ENCODE data around the gene AIP. TPM values are rescaled to one million over a fixed set of nuclear protein-coding genes. Genes with fewer than 3 reads are reported as not detected.
A peak's percentile ranks its signal among the peaks of the same experiment; 100 is the strongest.

Gene AIP
- total RNA-seq = 48.7 and 50.1 TPM in 2 replicates
- long read RNA-seq, transcript AIP-201 (6 exons, 1,221 nt) = major isoform, 30 of 34 reads
- long read RNA-seq, partial matches to known transcripts = 1 of 34 reads
- long read RNA-seq, other reads (novel, unspliced or antisense) = 3 of 34 reads

GRCh38 chr11:67482827-67483798 lies at the start of gene AIP:
TSS of gene AIP (plus strand) at chr11:67483026. CDS start at chr11:67483159, 133 bp downstream.
- peak; percentile 97 for DNase-seq (ENCODE audit: low read depth, low spot score)
- Mint-ChIP-seq H3K4me3 (peak within 1 kb of the TSS; percentile 91), H3K4me1 (peaks cover 37% of the 10 kb centered on the region), H3K36me3 (ENCODE audit: low read depth) (peaks cover 7% of the 10 kb centered on the region), H3K27ac (ENCODE audit: unreplicated experiment) (peak within 1 kb of the TSS; percentile 98), H3K9me3 (peaks cover 6% of the 10 kb centered on the region), H3K27me3 (ENCODE audit: low read depth) (peaks cover 3% of the 10 kb centered on the region)
- TF ChIP-seq CTCF (conservative IDR thresholded peaks at IDR 0.05) = peak; percentile 30

GRCh38 chr11:67433536-67434394 lies 49.1 kb upstream of the AIP start:
- TF ChIP-seq CTCF (conservative IDR thresholded peaks at IDR 0.05) = no peak
- H3K4me3 Mint-ChIP-seq = peak overlapping the region; percentile 49
- no peaks in the 10 kb centered on the region for H3K36me3 Mint-ChIP-seq (ENCODE audit: low read depth)
- H3K9me3 Mint-ChIP-seq = no peaks in the 10 kb centered on the region
- no peaks in the 10 kb centered on the region for H3K4me1 Mint-ChIP-seq
- H3K27ac Mint-ChIP-seq (ENCODE audit: unreplicated experiment) = no peak overlapping the region
- DNase-seq (ENCODE audit: low read depth, low spot score) = no peak
- no peaks in the 10 kb centered on the region for H3K27me3 Mint-ChIP-seq (ENCODE audit: low read depth)

GRCh38 chr11:67434395-67434881 lies 48.4 kb upstream of the AIP start:
- DNase-seq (ENCODE audit: low read depth, low spot score) = no peak
- Mint-ChIP-seq H3K27ac (ENCODE audit: unreplicated experiment) (no peak overlapping the region), H3K27me3 (ENCODE audit: low read depth) (no peaks in the 10 kb centered on the region), H3K9me3 (no peaks in the 10 kb centered on the region), H3K4me1 (no peaks in the 10 kb centered on the region), H3K4me3 (no peak overlapping the region), H3K36me3 (ENCODE audit: low read depth) (peaks cover 1% of the 10 kb centered on the region)
- TF ChIP-seq CTCF (conservative IDR thresholded peaks at IDR 0.05) = no peak

GRCh38 chr11:67435031-67435726 lies 47.6 kb upstream of the AIP start:
- Mint-ChIP-seq H3K4me1 (no peaks in the 10 kb centered on the region), H3K4me3 (no peak overlapping the region), H3K27ac (ENCODE audit: unreplicated experiment) (peak overlapping the region; percentile 35), H3K36me3 (ENCODE audit: low read depth) (peaks cover 3% of the 10 kb centered on the region), H3K9me3 (no peaks in the 10 kb centered on the region), H3K27me3 (ENCODE audit: low read depth) (no peaks in the 10 kb centered on the region)
- TF ChIP-seq CTCF (conservative IDR thresholded peaks at IDR 0.05) = no peak
- no peak for DNase-seq (ENCODE audit: low read depth, low spot score)

All from neural crest cell (in vitro differentiated cells).